Measurements from ENCODE around the gene LHX1.

- TF ChIP-seq POLR2A (IDR thresholded peaks at IDR 0.05) = no peak
- TF ChIP-seq CTCF (IDR thresholded peaks at IDR 0.05) = no peak
These were observed 55.4 kb downstream of the LHX1 start for GRCh38 chr17:36992701-36993100.
